ENCODE measurements around the gene TMPRSS3.

Gene TMPRSS3

DNA sequence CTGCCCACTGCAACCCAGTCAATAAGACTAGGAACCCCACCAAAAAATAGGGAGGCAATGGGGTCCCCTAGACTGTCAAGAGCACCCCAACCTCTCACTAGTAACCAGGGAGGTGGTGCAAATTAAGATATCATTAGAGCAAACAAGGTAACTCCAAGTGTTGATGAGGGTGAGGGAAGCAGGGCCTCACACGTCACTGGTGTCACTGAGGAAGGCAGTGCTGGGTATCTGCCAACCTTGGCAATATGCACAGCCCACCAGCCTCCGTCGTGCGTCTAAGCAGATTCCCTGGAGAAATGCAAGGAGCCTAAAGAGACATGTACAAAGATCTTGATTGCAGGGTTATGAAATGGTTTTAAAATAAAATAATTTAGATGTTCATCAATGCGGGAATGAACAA is 11.6 kb upstream of the TMPRSS3 start:
- no peak for DNase-seq
- no peak for TF ChIP-seq CTCF (IDR thresholded peaks at IDR 0.05; ENCODE audit: low read depth, low read length)
- Histone ChIP-seq H3K9me3 (no peaks in the 10 kb centered on the region), H3K4me3 (ENCODE audit: low read depth, low read length) (no peak overlapping the region), H3K36me3 (no peaks in the 10 kb centered on the region), H3K4me1 (no peaks in the 10 kb centered on the region), H3K27me3 (no peaks in the 10 kb centered on the region; the same call in 1 of the 2 replicates)

GRCh38 chr21:42406866-42407265 is 11.0 kb upstream of the TMPRSS3 start:
- no peaks in the 10 kb centered on the region for H3K4me1 ChIP-seq
- TF ChIP-seq CTCF (IDR thresholded peaks at IDR 0.05; ENCODE audit: low read depth, low read length), result no peak
- no peaks in the 10 kb centered on the region; the same call in 1 of the 2 replicates for H3K27me3 ChIP-seq
- no peak for DNase-seq
- H3K36me3 ChIP-seq, result no peaks in the 10 kb centered on the region
- no peak overlapping the region for H3K4me3 ChIP-seq (ENCODE audit: low read depth, low read length)
- no peaks in the 10 kb centered on the region for H3K9me3 ChIP-seq

DNA sequence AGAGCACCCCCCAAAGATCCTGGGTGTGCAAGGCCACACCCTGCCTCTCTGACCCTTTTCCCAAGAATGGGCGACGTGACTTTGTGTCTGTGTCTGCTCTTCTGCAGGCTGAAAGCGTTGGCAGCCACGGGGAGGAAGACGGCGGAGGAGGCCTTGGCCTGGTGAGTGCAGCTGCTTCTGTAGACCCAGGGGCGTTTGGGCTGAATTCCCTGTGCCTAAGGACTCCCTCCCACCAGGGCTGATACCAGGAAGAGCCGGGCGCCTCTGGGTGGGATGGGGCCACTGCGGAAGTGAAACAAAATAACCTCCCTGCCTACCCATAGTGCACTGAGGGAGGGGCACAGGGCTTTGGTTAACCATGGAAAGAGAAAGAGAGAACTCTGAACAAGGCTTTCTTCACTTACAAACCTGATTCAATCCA is 10.4 kb upstream of the TMPRSS3 start:
- Histone ChIP-seq H3K9me3 (no peaks in the 10 kb centered on the region), H3K36me3 (no peaks in the 10 kb centered on the region), H3K27me3 (no peaks in the 10 kb centered on the region; the same call in 1 of the 2 replicates), H3K4me3 (ENCODE audit: low read depth, low read length) (no peak overlapping the region), H3K4me1 (no peaks in the 10 kb centered on the region)
- DNase-seq, result no peak
- no peak for TF ChIP-seq CTCF (IDR thresholded peaks at IDR 0.05; ENCODE audit: low read depth, low read length)

DNA sequence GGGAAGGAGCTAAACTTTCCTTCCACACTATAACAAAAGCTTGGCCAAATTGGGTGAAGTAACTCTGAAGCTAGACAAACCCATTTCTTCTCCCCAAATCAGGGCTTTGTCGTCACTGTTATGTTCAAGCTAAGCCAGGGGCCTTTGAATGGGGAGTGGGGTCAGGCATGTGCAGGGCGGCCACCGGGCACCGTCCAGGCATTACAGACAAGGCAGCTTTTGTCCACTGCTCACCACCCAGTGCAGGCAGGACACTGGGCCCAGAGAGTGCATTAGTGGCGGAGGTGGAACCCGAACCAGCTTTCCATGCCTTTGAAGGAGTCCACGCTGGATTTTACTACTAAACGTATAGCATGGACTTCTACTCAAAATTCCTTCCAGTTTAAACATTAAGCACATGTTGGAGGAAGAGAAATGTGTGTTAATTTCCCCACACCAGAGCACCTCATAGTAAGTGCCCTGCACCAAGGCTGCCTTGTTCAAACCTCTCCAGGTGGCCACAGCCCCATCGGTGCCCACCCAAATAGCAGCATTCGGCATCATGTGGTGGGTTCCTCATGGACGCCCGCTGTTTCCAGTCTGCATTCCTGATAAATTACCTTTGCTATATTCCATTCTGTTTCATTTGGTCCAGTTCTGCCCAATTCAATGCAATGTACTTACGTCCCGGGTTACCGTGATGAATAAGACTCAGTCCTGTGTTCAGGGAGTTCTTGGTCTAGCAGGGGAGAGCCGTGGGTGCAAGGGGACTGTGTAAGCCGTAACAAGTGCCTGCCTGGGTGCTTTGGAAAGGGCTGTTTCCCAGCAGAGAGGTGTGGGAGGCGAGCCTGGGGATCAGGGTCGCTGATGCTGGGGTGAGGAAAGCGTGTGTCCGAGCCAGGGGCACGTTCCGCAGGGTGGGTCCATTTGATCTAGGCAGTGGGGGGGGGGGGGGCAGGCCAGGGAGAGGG is 9.5 kb upstream of the TMPRSS3 start:
- TF ChIP-seq CTCF (IDR thresholded peaks at IDR 0.05; ENCODE audit: low read depth, low read length), result no peak
- Histone ChIP-seq H3K9me3 (no peaks in the 10 kb centered on the region), H3K36me3 (no peaks in the 10 kb centered on the region), H3K4me3 (ENCODE audit: low read depth, low read length) (no peak overlapping the region), H3K27me3 (no peaks in the 10 kb centered on the region; the same call in 1 of the 2 replicates), H3K4me1 (no peaks in the 10 kb centered on the region)
- no peak for DNase-seq

- Histone ChIP-seq H3K27me3 (no peaks in the 10 kb centered on the region; the same call in 1 of the 2 replicates), H3K9me3 (no peaks in the 10 kb centered on the region), H3K4me3 (ENCODE audit: low read depth, low read length) (no peak overlapping the region), H3K36me3 (no peaks in the 10 kb centered on the region), H3K4me1 (no peaks in the 10 kb centered on the region)
- no peak for TF ChIP-seq CTCF (IDR thresholded peaks at IDR 0.05; ENCODE audit: low read depth, low read length)
- no peak for DNase-seq
Observed at GRCh38 chr21:42404539-42404938, 8.7 kb upstream of the TMPRSS3 start.
